ENCODE measurements around the gene HNF1B.
"Not testable (repeated sequence)": the region's sequence is repeated elsewhere in the genome, so short reads cannot be mapped to it uniquely, and the experiment has no call there.

The HNF1B gene

GRCh38 chr17:37699285-37699973 is 45.4 kb downstream of the HNF1B start:
- no peak for DNase-seq

- DNase-seq: no peak
Observed at GRCh38 chr17:37698911-37699255, 46.0 kb downstream of the HNF1B start.

GRCh38 chr17:37698132-37698910 is 46.5 kb downstream of the HNF1B start:
- DNase-seq: no peak

- DNase-seq: no peak
Observed at GRCh38 chr17:37697381-37697780, 47.5 kb downstream of the HNF1B start.

GRCh38 chr17:37696366-37696765 is 48.5 kb downstream of the HNF1B start:
- no peak for DNase-seq

- DNase-seq: no peak
Observed at GRCh38 chr17:37695726-37696125, 49.1 kb downstream of the HNF1B start.

GRCh38 chr17:37694734-37695133 is 50.1 kb downstream of the HNF1B start:
- no peak for DNase-seq

GRCh38 chr17:37693328-37693727 is 51.5 kb downstream of the HNF1B start:
- no peak for DNase-seq

GRCh38 chr17:37691807-37692206 is 53.1 kb downstream of the HNF1B start:
- DNase-seq: no peak

- DNase-seq: no peak
Observed at GRCh38 chr17:37689317-37689716, 55.5 kb downstream of the HNF1B start.

- DNase-seq: no peak
Observed at GRCh38 chr17:37683454-37683984, 61.3 kb downstream of the HNF1B start.

- DNase-seq: no peak
Observed at GRCh38 chr17:37682007-37682406, 62.9 kb downstream of the HNF1B start.

GRCh38 chr17:37679995-37680394 is 64.9 kb downstream of the HNF1B start:
- not testable (repeated sequence) for DNase-seq

GRCh38 chr17:37678036-37678435 is 66.8 kb downstream of the HNF1B start:
- DNase-seq: no peak

- DNase-seq: no peak
Observed at GRCh38 chr17:37677021-37677420, 67.8 kb downstream of the HNF1B start.

- no peak for DNase-seq
Observed at GRCh38 chr17:37676115-37676925, 68.5 kb downstream of the HNF1B start.

- no peak for DNase-seq
Observed at GRCh38 chr17:37674511-37674910, 70.3 kb downstream of the HNF1B start.

- no peak for DNase-seq
Observed at GRCh38 chr17:37673386-37673785, 71.5 kb downstream of the HNF1B start.

- no peak for DNase-seq
Observed at GRCh38 chr17:37672548-37673078, 72.2 kb downstream of the HNF1B start.

- no peak for DNase-seq
Observed at GRCh38 chr17:37671824-37672547, 72.9 kb downstream of the HNF1B start.

GRCh38 chr17:37671028-37671823 is 73.6 kb downstream of the HNF1B start:
- DNase-seq: no peak

- DNase-seq: no peak
Observed at GRCh38 chr17:37667039-37667438, 77.8 kb downstream of the HNF1B start.
